Mucosa of stomach (tissue), 1 donor: ENCODE measurements around the gene TNFRSF25.

Source experiments
- H3K27me3 ChIP-seq: one replicate; pipeline ENCODE4 v1.7.0; 2013; ENCODE audit warnings: mild to moderate bottlenecking, low read length; ENCODE audit not compliant: control insufficient read depth, insufficient read depth
- H3K36me3 ChIP-seq: one replicate; pipeline ENCODE4 v1.7.0; 2013; ENCODE audit warnings: low read length; ENCODE audit not compliant: control insufficient read depth, insufficient read depth
- H3K4me1 ChIP-seq: one replicate; pipeline ENCODE4 v1.7.0; 2013; ENCODE audit warnings: mild to moderate bottlenecking, low read length; ENCODE audit not compliant: control insufficient read depth, insufficient read depth
- H3K4me3 ChIP-seq: one replicate; pipeline ENCODE4 v1.7.0; 2013; ENCODE audit warnings: low read length
- H3K9ac ChIP-seq: one replicate; pipeline ENCODE4 v1.7.0; 2013; ENCODE audit warnings: mild to moderate bottlenecking, low read length, moderate library complexity
- H3K9me3 ChIP-seq: one replicate; pipeline ENCODE4 v1.7.0; 2013; ENCODE audit warnings: mild to moderate bottlenecking, low read length, moderate library complexity; ENCODE audit not compliant: control insufficient read depth
- donor health status: Pancreatic carcinoma.

Gene TNFRSF25

GRCh38 chr1:6491081-6491449 lies 25.1 kb upstream of the TNFRSF25 start:
- Histone ChIP-seq H3K36me3 (no peaks in the 10 kb centered on the region), H3K9ac (peak overlapping the region; percentile 92), H3K9me3 (no peaks in the 10 kb centered on the region), H3K4me1 (peaks cover 42% of the 10 kb centered on the region), H3K27me3 (peaks cover 11% of the 10 kb centered on the region), H3K4me3 (peak overlapping the region; percentile 71)

DNA sequence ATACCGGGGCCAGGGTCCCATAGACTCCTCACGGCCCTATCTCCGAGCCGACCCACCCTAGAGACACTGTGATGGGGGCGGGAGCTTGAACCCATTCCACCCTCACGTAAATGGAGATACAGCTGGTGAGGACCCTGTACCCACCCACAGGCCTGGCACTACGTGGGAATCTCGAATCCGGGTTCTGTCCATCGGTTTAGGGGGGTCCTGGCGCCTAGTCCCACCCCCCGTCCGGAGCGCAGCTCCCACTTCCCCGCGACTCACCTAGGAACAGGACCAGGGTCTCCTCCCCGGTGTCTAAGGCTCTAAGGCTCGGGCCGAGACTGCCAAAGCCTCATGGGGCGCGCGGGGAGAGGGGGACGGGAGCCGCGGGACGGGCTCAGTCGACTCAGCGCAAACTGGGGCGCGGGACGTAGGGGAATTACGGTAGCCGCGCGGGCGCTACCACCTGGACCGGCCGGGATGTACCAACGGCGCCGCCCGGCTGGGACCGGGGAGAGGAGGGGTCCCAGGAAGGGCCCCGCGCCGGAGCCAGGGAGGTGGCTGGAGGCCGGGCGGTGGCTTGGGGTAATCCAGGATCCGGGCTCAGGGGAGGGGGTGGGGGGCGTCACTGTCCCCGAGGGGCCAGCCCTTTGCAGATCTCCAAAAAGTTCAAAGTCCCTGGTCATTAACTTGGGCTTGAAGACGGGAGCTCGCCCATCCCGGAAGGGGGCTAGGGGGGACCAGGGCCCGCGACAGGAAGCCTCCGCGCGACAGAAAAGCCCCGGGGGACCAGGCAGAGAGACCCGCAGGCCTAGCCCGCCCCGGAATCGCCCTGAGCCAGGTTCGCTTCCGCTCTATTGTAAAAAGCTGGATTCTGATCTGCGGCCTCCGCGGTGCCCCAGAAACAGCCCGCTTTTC lies 24.5 kb upstream of the TNFRSF25 start:
- H3K36me3 ChIP-seq, result no peaks in the 10 kb centered on the region
- peaks cover 45% of the 10 kb centered on the region for H3K4me1 ChIP-seq
- H3K27me3 ChIP-seq, result peaks cover 11% of the 10 kb centered on the region
- peak overlapping the region; percentile 92 for H3K9ac ChIP-seq
- peak overlapping the region; percentile 71 for H3K4me3 ChIP-seq
- no peaks in the 10 kb centered on the region for H3K9me3 ChIP-seq

DNA sequence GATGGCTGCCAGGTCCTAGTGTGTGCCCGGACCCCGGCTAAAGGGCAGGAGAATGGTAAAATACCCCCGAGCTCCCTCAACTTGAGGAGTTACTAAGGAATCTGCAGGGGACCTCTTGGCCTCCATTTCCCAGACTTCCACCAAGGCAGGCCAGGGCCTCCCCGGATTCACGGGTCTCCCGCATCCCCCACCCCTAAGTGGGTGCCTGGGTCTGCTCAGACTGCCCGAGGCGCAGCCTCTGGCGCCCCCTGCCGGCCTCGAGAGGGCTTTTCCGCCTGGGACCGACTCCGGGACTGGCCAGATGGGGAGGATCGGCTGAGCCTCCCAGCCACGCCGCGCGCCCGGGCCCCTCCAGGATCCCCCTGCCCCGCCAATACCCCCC lies 23.8 kb upstream of the TNFRSF25 start:
- Histone ChIP-seq H3K36me3 (no peaks in the 10 kb centered on the region), H3K9me3 (no peaks in the 10 kb centered on the region), H3K4me1 (peaks cover 48% of the 10 kb centered on the region), H3K9ac (peak overlapping the region; percentile 92), H3K27me3 (peaks cover 16% of the 10 kb centered on the region), H3K4me3 (peak overlapping the region; percentile 71)

DNA sequence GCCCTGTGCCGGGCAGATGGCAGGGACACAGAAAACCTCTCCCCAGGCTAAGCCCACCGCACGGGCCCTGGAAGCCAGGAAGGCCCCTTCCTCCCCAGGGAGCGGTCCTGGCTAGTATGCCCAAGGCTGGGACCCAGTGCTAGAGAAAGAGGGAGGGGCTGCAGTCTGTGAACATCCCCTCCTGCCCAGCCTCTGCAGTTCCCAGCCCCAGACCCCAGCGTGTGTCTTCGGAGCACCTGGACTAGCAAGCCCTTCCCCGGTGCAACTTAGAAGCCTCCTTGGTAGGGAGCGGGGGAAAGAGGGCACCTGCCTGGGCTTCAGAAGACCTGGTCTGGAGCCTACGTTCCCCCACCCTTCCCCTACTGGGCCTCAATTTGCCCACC lies 23.4 kb upstream of the TNFRSF25 start:
- Histone ChIP-seq H3K9ac (no peak overlapping the region), H3K4me3 (no peak overlapping the region), H3K36me3 (no peaks in the 10 kb centered on the region), H3K27me3 (peaks cover 20% of the 10 kb centered on the region), H3K4me1 (peaks cover 49% of the 10 kb centered on the region), H3K9me3 (no peaks in the 10 kb centered on the region)

GRCh38 chr1:6488602-6489382 lies 22.8 kb upstream of the TNFRSF25 start:
- Histone ChIP-seq H3K27me3 (peaks cover 26% of the 10 kb centered on the region), H3K9me3 (no peaks in the 10 kb centered on the region), H3K4me3 (no peak overlapping the region), H3K36me3 (no peaks in the 10 kb centered on the region), H3K9ac (no peak overlapping the region), H3K4me1 (peaks cover 49% of the 10 kb centered on the region)

- no peak overlapping the region for H3K4me3 ChIP-seq
- no peaks in the 10 kb centered on the region for H3K9me3 ChIP-seq
- peaks cover 33% of the 10 kb centered on the region for H3K27me3 ChIP-seq
- no peak overlapping the region for H3K9ac ChIP-seq
- no peaks in the 10 kb centered on the region for H3K36me3 ChIP-seq
- H3K4me1 ChIP-seq, result peaks cover 52% of the 10 kb centered on the region
Measured at GRCh38 chr1:6487804-6488484, 22.0 kb upstream of the TNFRSF25 start.

DNA sequence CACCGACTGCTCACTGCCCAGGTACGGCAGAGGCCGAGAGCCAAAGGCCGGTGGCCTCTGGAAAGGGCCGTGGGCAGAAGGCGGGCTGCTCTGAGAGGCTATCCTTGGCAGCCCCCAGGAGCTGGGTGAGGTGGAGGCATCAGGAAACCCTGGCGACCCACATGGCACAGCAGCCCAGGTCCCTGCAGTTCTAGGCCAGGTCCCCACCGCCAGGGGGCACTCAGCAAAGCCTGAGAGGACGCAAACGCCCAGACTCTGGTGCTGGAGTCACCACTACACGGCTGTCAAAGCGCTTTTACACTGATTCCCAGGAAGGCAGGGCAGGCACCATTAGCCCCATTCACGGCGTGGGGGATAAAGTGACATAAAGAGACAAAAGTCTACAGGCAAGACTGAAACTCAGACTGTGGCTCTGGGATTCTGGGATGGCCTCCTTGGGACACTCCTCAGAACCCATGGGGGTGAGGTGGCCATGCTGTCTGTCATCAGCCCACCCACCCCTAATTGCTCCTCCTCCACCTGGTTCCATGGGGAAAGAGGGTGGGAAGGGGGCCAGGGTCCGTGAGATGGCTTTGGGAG lies 20.5 kb upstream of the TNFRSF25 start:
- Histone ChIP-seq H3K9me3 (no peaks in the 10 kb centered on the region), H3K4me1 (peaks cover 52% of the 10 kb centered on the region), H3K9ac (no peak overlapping the region), H3K36me3 (no peaks in the 10 kb centered on the region), H3K27me3 (peaks cover 33% of the 10 kb centered on the region), H3K4me3 (no peak overlapping the region)

DNA sequence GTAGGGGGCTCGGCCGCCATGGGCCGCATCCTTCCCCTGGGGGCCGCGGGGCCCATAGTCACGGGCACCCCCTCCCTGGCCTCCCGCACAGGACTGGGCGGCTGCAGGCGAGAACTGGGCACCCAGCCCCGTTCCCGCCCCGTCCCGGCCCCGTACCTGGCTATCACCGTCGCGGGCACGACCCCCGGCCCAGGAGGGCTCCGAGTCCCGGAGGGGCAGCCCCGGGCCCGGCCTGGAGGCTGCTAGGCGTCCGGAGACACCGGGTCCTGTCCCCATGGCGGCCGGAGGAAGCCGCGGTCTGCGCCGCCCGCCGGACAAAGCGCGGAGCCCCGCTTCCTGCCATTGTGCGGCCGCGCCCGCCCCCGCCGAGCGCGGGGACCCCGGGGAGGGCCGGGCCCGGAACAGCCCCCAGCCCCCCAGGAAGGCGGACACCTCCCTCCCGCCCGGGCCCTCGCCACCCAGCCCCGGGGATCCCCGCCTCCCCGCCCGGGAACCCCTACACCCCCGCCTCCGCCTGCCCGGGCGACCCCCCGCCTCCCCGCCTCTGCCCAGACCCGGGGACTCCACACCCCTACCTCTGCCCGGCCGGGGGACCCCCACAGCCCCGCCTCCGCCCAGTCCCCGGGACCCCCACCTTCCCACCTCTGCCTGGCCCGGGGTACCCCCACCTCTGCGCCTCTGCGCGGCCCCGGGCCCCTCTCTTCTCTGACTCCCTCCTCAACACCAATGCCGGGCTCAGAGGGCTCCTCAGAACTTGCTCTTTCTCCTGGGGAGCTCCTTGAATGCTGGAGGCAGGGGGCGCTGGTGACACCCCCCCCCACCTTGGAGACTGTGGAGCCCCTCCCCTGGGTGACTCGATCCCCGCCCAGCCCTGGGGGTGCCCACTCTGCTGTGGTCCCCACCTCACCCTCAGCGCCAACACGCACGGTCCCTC lies 19.5 kb upstream of the TNFRSF25 start:
- Histone ChIP-seq H3K9ac (no peak overlapping the region), H3K27me3 (peaks cover 33% of the 10 kb centered on the region), H3K36me3 (no peaks in the 10 kb centered on the region), H3K9me3 (no peaks in the 10 kb centered on the region), H3K4me1 (peaks cover 46% of the 10 kb centered on the region), H3K4me3 (no peak overlapping the region)

DNA sequence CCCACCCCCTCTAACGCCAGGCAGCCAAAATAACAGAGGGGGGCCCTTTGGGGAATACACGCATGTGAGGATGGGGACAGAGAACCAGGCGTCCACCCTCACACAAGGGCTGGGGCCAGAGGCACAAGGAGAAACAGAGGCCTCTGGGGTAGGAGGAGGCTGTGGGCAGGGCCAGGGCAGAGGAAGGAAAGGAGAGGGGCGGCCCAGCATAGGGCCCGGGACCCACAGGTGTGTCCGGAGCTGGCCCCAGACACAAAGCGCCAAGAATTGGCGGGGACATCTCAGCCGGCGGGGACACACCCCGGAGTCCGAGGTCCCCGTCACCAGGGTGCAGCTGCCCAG lies 18.8 kb upstream of the TNFRSF25 start:
- no peak overlapping the region for H3K9ac ChIP-seq
- H3K27me3 ChIP-seq, result peaks cover 33% of the 10 kb centered on the region
- no peaks in the 10 kb centered on the region for H3K36me3 ChIP-seq
- no peaks in the 10 kb centered on the region for H3K9me3 ChIP-seq
- H3K4me1 ChIP-seq, result peaks cover 41% of the 10 kb centered on the region
- no peak overlapping the region for H3K4me3 ChIP-seq

GRCh38 chr1:6483761-6484117 lies 17.8 kb upstream of the TNFRSF25 start:
- Histone ChIP-seq H3K9ac (no peak overlapping the region), H3K36me3 (no peaks in the 10 kb centered on the region)

More at GRCh38 chr1:6483761-6484117, 17.8 kb upstream of the TNFRSF25 start:
- Histone ChIP-seq H3K27me3 (peaks cover 33% of the 10 kb centered on the region), H3K4me1 (peaks cover 30% of the 10 kb centered on the region), H3K9me3 (no peaks in the 10 kb centered on the region), H3K4me3 (no peak overlapping the region)
